ENCODE data around the gene WBP1L.
"Not testable (repeated sequence)": the region's sequence is repeated elsewhere in the genome, so short reads cannot be mapped to it uniquely, and the experiment has no call there.

The WBP1L gene

GRCh38 chr10:102835007-102835482 lies 91.3 kb downstream of the WBP1L start:
- in situ Hi-C loops (cut with HindIII; ENCODE audit: low sequenced_read_pairs) = no loop called here

GRCh38 chr10:102837230-102837721 lies 93.5 kb downstream of the WBP1L start, which contains the start of gene CYP17A1:
Gene CYP17A1 (minus strand): TSS chr10:102837413. CDS start chr10:102837361, 52 bp downstream.
- no peak for DNase-seq (ENCODE audit: low read depth, low spot score)

More at GRCh38 chr10:102835007-102835482, 91.3 kb downstream of the WBP1L start:
- DNase-seq (ENCODE audit: low read depth, low spot score) = peak; percentile 63
- peak; percentile 83 for TF ChIP-seq CTCF (IDR thresholded peaks at IDR 0.05; ENCODE audit: low read depth, low read length)
- no peak overlapping the region for H3K4me3 ChIP-seq (ENCODE audit: low read depth, low read length)

GRCh38 chr10:102838276-102838927 lies 94.7 kb downstream of the WBP1L start:
- DNase-seq (ENCODE audit: low read depth, low spot score); in situ Hi-C loops (cut with HindIII; ENCODE audit: low sequenced_read_pairs); H3K4me3 ChIP-seq (ENCODE audit: low read depth, low read length): not testable (repeated sequence)

More at GRCh38 chr10:102837230-102837721, 93.5 kb downstream of the WBP1L start, which contains the start of gene CYP17A1:
- no peak within 1 kb of the TSS for H3K4me3 ChIP-seq (ENCODE audit: low read depth, low read length)
- in situ Hi-C loops (cut with HindIII; ENCODE audit: low sequenced_read_pairs) = no loop called here
- no peak for TF ChIP-seq CTCF (IDR thresholded peaks at IDR 0.05; ENCODE audit: low read depth, low read length)

- in situ Hi-C loops (cut with HindIII; ENCODE audit: low sequenced_read_pairs) = no loop called here
- H3K4me3 ChIP-seq (ENCODE audit: low read depth, low read length) = no peak overlapping the region
- no peak for DNase-seq (ENCODE audit: low read depth, low spot score)
- no peak for TF ChIP-seq CTCF (IDR thresholded peaks at IDR 0.05; ENCODE audit: low read depth, low read length)
These were observed 98.1 kb downstream of the WBP1L start for GRCh38 chr10:102841827-102842345.

GRCh38 chr10:102843139-102843538 lies 99.4 kb downstream of the WBP1L start:
- H3K4me3 ChIP-seq (ENCODE audit: low read depth, low read length); in situ Hi-C loops (cut with HindIII; ENCODE audit: low sequenced_read_pairs); DNase-seq (ENCODE audit: low read depth, low spot score): not testable (repeated sequence)

- DNase-seq (ENCODE audit: low read depth, low spot score); in situ Hi-C loops (cut with HindIII; ENCODE audit: low sequenced_read_pairs); H3K4me3 ChIP-seq (ENCODE audit: low read depth, low read length): not testable (repeated sequence)
These were observed 100.5 kb downstream of the WBP1L start for GRCh38 chr10:102844190-102844776.

- DNase-seq (ENCODE audit: low read depth, low spot score) = no peak
These were observed 101.7 kb downstream of the WBP1L start for GRCh38 chr10:102845352-102845902.

More at GRCh38 chr10:102845352-102845902, 101.7 kb downstream of the WBP1L start:
- no peak overlapping the region for H3K4me3 ChIP-seq (ENCODE audit: low read depth, low read length)
- TF ChIP-seq CTCF (IDR thresholded peaks at IDR 0.05; ENCODE audit: low read depth, low read length) = no peak
- in situ Hi-C loops (cut with HindIII; ENCODE audit: low sequenced_read_pairs) = no loop called here
